WTC11 (cell line): ENCODE results near the gene ARHGEF17. TPM values are rescaled to one million over a fixed set of nuclear protein-coding genes. Genes with fewer than 3 reads are reported as not detected.

Source experiments
- ATAC-seq: fragments of 200-7000 bp; cut with Tn5 transposase; 2 replicates; pipeline ENCODE4 v1.10.0; 2021; ENCODE audit warnings: mild to moderate bottlenecking, moderate library complexity
- CTCF ChIA-PET: fragments of 300-600 bp; sonication (Branson Sonifier 250); formaldehyde crosslinking; loops from one replicate; lab custom pipeline; 2021; ENCODE audit warnings: antibody characterized with exemption; lab: Charles Lee
- POLR2A ChIA-PET: fragments of 350-600 bp; sonication (Branson Sonifier 250); formaldehyde crosslinking; loops from one replicate; lab custom pipeline; 2021; ENCODE audit warnings: antibody characterized with exemption; lab: Charles Lee
- DNase-seq: peaks from one replicate; pipeline ENCODE4 v3.0.0; 2021; ENCODE audit warnings: low spot score
- H3K27ac Mint-ChIP-seq: 2 replicates; pipeline ENCODE4 v1.8.0; 2021; ENCODE audit warnings: mixed read lengths
- H3K27me3 Mint-ChIP-seq: 2 replicates; pipeline ENCODE4 v1.8.0; 2021; ENCODE audit warnings: low read depth, mild to moderate bottlenecking, moderate library complexity, mixed read lengths
- H3K36me3 Mint-ChIP-seq: 2 replicates; pipeline ENCODE4 v1.8.0; 2021; ENCODE audit warnings: mixed read lengths
- H3K4me1 Mint-ChIP-seq: 2 replicates; pipeline ENCODE4 v1.8.0; 2022; ENCODE audit warnings: mixed read lengths
- H3K4me3 Mint-ChIP-seq: 2 replicates; pipeline ENCODE4 v1.8.0; 2021; ENCODE audit warnings: mild to moderate bottlenecking, moderate library complexity, mixed read lengths
- H3K9me3 Mint-ChIP-seq: 2 replicates; pipeline ENCODE4 v1.8.0; 2021; ENCODE audit warnings: mixed read lengths
- MXD4 ChIP-seq: fragments of 250-450 bp; sonication (Bioruptor Pico); IDR thresholded peaks from 2 replicates; pipeline ENCODE4 v1.8.0; 2021; ENCODE audit warnings: mild to moderate bottlenecking, moderate library complexity, borderline replicate concordance
- MYBL2 ChIP-seq: sonication (generic); formaldehyde crosslinking; IDR thresholded peaks from 2 replicates; pipeline ENCODE4 v1.8.1; 2023; ENCODE audit warnings: mild to moderate bottlenecking, moderate library complexity, missing genetic modification reagents
- OVOL2 ChIP-seq: fragments of 250-450 bp; sonication (Bioruptor Pico); IDR thresholded peaks from 2 replicates; pipeline ENCODE4 v1.9.0; 2021; ENCODE audit warnings: mild to moderate bottlenecking, borderline replicate concordance
- RORB ChIP-seq: fragments of 250-450 bp; sonication (Bioruptor Pico); IDR thresholded peaks from 2 replicates; pipeline ENCODE4 v1.9.0; 2021; ENCODE audit warnings: mild to moderate bottlenecking
- ZNF232 ChIP-seq: sonication (generic); formaldehyde crosslinking; IDR thresholded peaks from 2 replicates; pipeline ENCODE4 v1.8.0; 2022; ENCODE audit warnings: mild to moderate bottlenecking, missing genetic modification reagents
- ZNF416 ChIP-seq: fragments of 250-450 bp; sonication (Bioruptor Pico); IDR thresholded peaks from 2 replicates; pipeline ENCODE4 v1.9.0; 2021; ENCODE audit warnings: mild to moderate bottlenecking, inconsistent platforms
- ZNF671 ChIP-seq: fragments of 250-450 bp; sonication (Bioruptor Pico); IDR thresholded peaks from 2 replicates; pipeline ENCODE4 v1.8.0; 2021; ENCODE audit warnings: mild to moderate bottlenecking
- total RNA-seq: library from RNA; stranded (reverse); gene quantifications from 3 replicates; pipeline ENCODE4 v1.2.3, GENCODE V29; 2021
- TF ChIP-seq, protein P1 (sequence below): sonication (generic); formaldehyde crosslinking; IDR thresholded peaks from 2 replicates; pipeline ENCODE4 v1.8.0; 2022; ENCODE audit warnings: mild to moderate bottlenecking, missing genetic modification reagents
- TF ChIP-seq, protein P2 (sequence below): sonication (generic); formaldehyde crosslinking; IDR thresholded peaks from 2 replicates; pipeline ENCODE4 v1.8.0; 2022; ENCODE audit warnings: missing genetic modification reagents
- TF ChIP-seq, protein P3 (sequence below): sonication (generic); formaldehyde crosslinking; IDR thresholded peaks from 2 replicates; pipeline ENCODE4 v1.8.1; 2023; ENCODE audit warnings: mild to moderate bottlenecking, missing genetic modification reagents, moderate library complexity
- TF ChIP-seq, protein P4 (sequence below): sonication (generic); formaldehyde crosslinking; conservative IDR thresholded peaks from 2 replicates; pipeline ENCODE4 v1.8.1; 2022; ENCODE audit warnings: mild to moderate bottlenecking, missing genetic modification reagents
- TF ChIP-seq, protein P5 (sequence below): sonication (generic); formaldehyde crosslinking; IDR thresholded peaks from 2 replicates; pipeline ENCODE4 v1.8.1; 2023; ENCODE audit warnings: mild to moderate bottlenecking, missing genetic modification reagents, borderline replicate concordance
- TF ChIP-seq, protein P6 (sequence below): sonication (generic); formaldehyde crosslinking; IDR thresholded peaks from 2 replicates; pipeline ENCODE4 v1.8.1; 2023; ENCODE audit warnings: mild to moderate bottlenecking, missing genetic modification reagents

Gene ARHGEF17
- total RNA-seq, 1 experiment from 2014 or later: 18.2 TPM

DNA sequence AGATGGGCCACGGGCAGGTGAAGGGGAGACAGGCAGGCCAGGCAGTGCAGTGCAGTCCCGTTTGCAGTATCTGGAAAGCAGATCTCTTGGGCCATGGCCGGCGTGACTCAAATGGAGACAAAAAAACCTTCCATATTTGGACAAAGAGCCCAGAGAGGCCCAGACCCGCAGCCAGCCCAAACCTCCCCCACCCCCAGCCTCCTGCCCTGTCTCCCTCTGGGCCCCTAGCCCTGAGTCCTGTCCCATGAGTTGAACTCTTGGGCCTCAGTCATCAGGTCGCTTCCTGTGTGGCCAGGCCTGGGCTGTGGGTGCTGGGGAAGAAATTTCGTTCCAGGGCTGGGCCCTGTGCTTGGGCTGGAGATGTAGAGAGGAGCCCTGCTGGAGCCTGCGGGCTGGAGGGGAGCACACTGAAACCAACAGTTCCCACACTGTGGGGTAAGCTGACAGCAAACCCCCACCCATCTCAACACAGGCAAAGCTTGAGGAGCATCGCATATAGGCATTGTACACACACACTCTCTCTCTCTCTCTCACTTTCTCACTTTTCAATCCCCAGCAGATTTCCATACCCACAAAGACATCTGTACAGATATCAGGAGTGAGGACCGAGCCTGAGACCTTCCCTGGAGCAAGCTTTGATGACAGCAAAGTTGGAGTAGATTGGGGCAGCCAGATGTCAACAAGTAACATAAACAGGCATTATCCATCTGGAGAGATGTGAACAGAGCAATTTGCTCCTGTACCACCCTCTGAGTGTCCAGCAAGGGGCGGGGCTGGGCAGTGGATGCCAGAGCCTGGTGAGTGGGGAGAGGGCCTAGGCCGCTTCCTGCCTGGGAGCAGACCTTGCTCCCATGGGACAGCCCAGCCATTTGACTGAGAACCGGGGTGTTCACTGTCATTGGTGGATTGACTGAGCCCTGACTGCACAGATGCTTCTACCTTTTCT, 17.2 kb downstream of the ARHGEF17 start:
- Mint-ChIP-seq H3K4me1 (peaks cover 44% of the 10 kb centered on the region), H3K9me3 (no peaks in the 10 kb centered on the region), H3K4me3 (no peak overlapping the region), H3K27ac (no peak overlapping the region), H3K27me3 (peaks cover 24% of the 10 kb centered on the region), H3K36me3 (no peaks in the 10 kb centered on the region)
- ATAC-seq: no peak
- ChIA-PET POLR2A (interaction anchor here (1.5 kb wide), 1 partner anchor 16 kb away, joined by 3 read pairs; no protein-coding TSS in a partner anchor), CTCF (interaction anchor here (2.3 to 5.1 kb wide), 6 partner anchors 9 to 35 kb away, joined by 8 to 49 read pairs (median 22); partner anchors contain the start of gene ARHGEF17)
- TF ChIP-seq RORB (no peak), ZNF671 (CRISPR knock-in tag) (no peak)
- no peak for DNase-seq

DNA sequence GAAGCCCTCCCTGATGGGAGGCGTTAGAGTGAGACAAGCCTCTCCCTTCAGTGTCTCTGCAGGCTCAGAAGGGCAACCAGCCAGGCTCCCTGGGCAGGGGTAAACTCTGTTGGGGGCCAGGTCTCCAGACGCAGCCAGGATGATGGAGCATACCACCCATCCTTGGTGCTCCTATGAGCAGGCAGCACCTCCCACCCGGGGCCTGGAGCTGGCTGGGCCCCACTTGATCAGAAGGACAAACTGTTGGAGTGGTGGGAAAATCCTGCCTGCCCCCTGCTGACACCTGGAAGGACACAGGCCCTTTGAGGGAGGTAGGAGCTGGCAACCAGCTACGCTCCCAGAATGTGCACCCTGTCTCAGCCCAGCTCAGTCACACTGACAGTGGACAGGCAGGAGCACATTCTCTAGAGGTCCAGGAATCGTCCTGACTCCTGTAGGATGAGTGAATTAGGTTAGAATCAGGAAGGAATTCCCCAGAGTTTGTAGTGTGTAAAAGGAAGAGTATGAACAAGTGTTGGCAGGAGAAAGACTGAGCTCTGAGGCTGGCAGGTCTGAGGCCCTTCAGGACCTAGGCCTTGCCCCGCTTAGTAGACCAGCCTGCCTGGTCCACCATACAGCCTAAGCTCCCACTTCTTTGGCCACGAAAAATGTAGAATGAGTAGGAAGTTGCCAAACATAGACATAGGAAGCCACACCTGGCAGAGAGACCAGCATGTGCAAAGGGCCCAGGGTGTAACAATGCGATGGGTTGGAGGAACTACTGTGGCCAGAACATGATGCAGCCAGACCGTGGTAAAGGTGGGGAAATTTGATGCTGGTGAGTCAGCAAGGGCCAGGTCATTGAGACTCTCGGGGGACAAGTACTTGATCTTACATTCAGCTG, 19.1 kb downstream of the ARHGEF17 start:
- peaks cover 45% of the 10 kb centered on the region for H3K4me1 Mint-ChIP-seq
- ATAC-seq (no peak), DNase-seq (no peak)
- H3K4me3 Mint-ChIP-seq: no peak overlapping the region
- no peaks in the 10 kb centered on the region for H3K36me3 Mint-ChIP-seq
- H3K27me3 Mint-ChIP-seq: peaks cover 40% of the 10 kb centered on the region
- no peak overlapping the region for H3K27ac Mint-ChIP-seq
- ChIA-PET POLR2A (interaction anchor here (0.7 kb wide), 1 partner anchor 17 kb away, joined by 3 read pairs; no protein-coding TSS in a partner anchor), CTCF (interaction anchor here (1.2 to 4.0 kb wide), 8 partner anchors 8 to 38 kb away, joined by 3 to 27 read pairs (median 8); no protein-coding TSS in a partner anchor)
- TF ChIP-seq, protein P1, sequence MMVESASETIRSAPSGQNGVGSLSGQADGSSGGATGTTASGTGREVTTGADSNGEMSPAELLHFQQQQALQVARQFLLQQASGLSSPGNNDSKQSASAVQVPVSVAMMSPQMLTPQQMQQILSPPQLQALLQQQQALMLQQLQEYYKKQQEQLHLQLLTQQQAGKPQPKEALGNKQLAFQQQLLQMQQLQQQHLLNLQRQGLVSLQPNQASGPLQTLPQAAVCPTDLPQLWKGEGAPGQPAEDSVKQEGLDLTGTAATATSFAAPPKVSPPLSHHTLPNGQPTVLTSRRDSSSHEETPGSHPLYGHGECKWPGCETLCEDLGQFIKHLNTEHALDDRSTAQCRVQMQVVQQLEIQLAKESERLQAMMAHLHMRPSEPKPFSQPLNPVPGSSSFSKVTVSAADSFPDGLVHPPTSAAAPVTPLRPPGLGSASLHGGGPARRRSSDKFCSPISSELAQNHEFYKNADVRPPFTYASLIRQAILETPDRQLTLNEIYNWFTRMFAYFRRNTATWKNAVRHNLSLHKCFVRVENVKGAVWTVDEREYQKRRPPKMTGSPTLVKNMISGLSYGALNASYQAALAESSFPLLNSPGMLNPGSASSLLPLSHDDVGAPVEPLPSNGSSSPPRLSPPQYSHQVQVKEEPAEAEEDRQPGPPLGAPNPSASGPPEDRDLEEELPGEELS (CRISPR knock-in tag): no peak
- TF ChIP-seq ZNF416 (no peak), MXD4 (CRISPR knock-in tag) (no peak), MYBL2 (CRISPR knock-in tag) (no peak)
- TF ChIP-seq, protein P2, sequence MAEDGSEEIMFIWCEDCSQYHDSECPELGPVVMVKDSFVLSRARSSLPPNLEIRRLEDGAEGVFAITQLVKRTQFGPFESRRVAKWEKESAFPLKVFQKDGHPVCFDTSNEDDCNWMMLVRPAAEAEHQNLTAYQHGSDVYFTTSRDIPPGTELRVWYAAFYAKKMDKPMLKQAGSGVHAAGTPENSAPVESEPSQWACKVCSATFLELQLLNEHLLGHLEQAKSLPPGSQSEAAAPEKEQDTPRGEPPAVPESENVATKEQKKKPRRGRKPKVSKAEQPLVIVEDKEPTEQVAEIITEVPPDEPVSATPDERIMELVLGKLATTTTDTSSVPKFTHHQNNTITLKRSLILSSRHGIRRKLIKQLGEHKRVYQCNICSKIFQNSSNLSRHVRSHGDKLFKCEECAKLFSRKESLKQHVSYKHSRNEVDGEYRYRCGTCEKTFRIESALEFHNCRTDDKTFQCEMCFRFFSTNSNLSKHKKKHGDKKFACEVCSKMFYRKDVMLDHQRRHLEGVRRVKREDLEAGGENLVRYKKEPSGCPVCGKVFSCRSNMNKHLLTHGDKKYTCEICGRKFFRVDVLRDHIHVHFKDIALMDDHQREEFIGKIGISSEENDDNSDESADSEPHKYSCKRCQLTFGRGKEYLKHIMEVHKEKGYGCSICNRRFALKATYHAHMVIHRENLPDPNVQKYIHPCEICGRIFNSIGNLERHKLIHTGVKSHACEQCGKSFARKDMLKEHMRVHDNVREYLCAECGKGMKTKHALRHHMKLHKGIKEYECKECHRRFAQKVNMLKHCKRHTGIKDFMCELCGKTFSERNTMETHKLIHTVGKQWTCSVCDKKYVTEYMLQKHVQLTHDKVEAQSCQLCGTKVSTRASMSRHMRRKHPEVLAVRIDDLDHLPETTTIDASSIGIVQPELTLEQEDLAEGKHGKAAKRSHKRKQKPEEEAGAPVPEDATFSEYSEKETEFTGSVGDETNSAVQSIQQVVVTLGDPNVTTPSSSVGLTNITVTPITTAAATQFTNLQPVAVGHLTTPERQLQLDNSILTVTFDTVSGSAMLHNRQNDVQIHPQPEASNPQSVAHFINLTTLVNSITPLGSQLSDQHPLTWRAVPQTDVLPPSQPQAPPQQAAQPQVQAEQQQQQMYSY (CRISPR knock-in tag): no peak
- TF ChIP-seq, protein P3, sequence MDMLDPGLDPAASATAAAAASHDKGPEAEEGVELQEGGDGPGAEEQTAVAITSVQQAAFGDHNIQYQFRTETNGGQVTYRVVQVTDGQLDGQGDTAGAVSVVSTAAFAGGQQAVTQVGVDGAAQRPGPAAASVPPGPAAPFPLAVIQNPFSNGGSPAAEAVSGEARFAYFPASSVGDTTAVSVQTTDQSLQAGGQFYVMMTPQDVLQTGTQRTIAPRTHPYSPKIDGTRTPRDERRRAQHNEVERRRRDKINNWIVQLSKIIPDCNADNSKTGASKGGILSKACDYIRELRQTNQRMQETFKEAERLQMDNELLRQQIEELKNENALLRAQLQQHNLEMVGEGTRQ (CRISPR knock-in tag): no peak
- TF ChIP-seq, protein P4, sequence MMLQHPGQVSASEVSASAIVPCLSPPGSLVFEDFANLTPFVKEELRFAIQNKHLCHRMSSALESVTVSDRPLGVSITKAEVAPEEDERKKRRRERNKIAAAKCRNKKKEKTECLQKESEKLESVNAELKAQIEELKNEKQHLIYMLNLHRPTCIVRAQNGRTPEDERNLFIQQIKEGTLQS (CRISPR knock-in tag): no peak
- no peaks in the 10 kb centered on the region for H3K9me3 Mint-ChIP-seq

DNA sequence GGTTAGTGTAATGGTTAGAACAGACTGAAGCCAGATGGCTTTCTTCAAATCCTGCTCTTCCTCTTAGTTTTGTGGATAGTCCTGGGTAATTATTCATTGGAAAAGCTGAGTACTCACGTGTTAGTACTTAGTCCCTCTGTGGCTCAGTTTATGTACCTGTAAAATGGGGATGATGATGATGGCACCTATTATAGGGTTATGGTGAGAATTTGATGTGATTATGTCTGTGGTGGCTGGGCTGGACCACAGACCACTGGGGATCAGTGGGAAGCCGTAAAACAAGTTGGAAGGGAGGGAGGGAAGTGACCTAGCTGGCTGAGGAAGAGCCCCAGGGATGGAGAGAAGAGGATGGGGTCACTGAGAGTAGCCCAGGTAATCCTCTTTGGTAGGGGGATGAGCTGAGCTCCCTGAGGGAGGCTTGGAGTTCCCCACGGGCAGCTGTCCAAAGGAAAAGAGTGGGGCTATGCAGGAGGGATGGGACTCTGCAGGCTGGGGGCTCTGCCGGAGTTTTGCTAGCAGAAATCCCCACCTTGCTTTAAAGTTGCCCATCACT, 19.8 kb downstream of the ARHGEF17 start:
- DNase-seq (peak; percentile 9), ATAC-seq (no peak)
- ChIA-PET CTCF (interaction anchor here (0.9 to 4.0 kb wide), 8 partner anchors 7 to 66 kb away, joined by 3 to 27 read pairs (median 6); no protein-coding TSS in a partner anchor), POLR2A (interaction anchor here (0.7 kb wide), 1 partner anchor 18 kb away, joined by 3 read pairs; no protein-coding TSS in a partner anchor)
- Mint-ChIP-seq H3K36me3 (no peaks in the 10 kb centered on the region), H3K4me3 (no peak overlapping the region), H3K9me3 (no peaks in the 10 kb centered on the region), H3K27ac (no peak overlapping the region), H3K4me1 (peaks cover 45% of the 10 kb centered on the region), H3K27me3 (peaks cover 48% of the 10 kb centered on the region)
- TF ChIP-seq, protein P5, sequence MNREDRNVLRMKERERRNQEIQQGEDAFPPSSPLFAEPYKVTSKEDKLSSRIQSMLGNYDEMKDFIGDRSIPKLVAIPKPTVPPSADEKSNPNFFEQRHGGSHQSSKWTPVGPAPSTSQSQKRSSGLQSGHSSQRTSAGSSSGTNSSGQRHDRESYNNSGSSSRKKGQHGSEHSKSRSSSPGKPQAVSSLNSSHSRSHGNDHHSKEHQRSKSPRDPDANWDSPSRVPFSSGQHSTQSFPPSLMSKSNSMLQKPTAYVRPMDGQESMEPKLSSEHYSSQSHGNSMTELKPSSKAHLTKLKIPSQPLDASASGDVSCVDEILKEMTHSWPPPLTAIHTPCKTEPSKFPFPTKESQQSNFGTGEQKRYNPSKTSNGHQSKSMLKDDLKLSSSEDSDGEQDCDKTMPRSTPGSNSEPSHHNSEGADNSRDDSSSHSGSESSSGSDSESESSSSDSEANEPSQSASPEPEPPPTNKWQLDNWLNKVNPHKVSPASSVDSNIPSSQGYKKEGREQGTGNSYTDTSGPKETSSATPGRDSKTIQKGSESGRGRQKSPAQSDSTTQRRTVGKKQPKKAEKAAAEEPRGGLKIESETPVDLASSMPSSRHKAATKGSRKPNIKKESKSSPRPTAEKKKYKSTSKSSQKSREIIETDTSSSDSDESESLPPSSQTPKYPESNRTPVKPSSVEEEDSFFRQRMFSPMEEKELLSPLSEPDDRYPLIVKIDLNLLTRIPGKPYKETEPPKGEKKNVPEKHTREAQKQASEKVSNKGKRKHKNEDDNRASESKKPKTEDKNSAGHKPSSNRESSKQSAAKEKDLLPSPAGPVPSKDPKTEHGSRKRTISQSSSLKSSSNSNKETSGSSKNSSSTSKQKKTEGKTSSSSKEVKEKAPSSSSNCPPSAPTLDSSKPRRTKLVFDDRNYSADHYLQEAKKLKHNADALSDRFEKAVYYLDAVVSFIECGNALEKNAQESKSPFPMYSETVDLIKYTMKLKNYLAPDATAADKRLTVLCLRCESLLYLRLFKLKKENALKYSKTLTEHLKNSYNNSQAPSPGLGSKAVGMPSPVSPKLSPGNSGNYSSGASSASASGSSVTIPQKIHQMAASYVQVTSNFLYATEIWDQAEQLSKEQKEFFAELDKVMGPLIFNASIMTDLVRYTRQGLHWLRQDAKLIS (CRISPR knock-in tag): no peak
- TF ChIP-seq MYBL2 (CRISPR knock-in tag) (no peak), ZNF232 (CRISPR knock-in tag) (no peak), OVOL2 (CRISPR knock-in tag) (no peak)
- TF ChIP-seq, protein P6, sequence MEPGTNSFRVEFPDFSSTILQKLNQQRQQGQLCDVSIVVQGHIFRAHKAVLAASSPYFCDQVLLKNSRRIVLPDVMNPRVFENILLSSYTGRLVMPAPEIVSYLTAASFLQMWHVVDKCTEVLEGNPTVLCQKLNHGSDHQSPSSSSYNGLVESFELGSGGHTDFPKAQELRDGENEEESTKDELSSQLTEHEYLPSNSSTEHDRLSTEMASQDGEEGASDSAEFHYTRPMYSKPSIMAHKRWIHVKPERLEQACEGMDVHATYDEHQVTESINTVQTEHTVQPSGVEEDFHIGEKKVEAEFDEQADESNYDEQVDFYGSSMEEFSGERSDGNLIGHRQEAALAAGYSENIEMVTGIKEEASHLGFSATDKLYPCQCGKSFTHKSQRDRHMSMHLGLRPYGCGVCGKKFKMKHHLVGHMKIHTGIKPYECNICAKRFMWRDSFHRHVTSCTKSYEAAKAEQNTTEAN: no peak
